Measurements from ENCODE around the gene RASEF.
A peak's percentile ranks its signal among the peaks of the same experiment; 100 is the strongest.

RASEF gene

GRCh38 chr9:82975176-82975575 lies 87.8 kb downstream of the RASEF start:
- no peak for TF ChIP-seq CTCF (conservative IDR thresholded peaks at IDR 0.05; ENCODE audit: low read depth, low read length)
- DNase-seq (ENCODE audit: low read depth) = no peak
- no peak overlapping the region for H3K4me3 ChIP-seq (ENCODE audit: low read depth, low read length)

DNA sequence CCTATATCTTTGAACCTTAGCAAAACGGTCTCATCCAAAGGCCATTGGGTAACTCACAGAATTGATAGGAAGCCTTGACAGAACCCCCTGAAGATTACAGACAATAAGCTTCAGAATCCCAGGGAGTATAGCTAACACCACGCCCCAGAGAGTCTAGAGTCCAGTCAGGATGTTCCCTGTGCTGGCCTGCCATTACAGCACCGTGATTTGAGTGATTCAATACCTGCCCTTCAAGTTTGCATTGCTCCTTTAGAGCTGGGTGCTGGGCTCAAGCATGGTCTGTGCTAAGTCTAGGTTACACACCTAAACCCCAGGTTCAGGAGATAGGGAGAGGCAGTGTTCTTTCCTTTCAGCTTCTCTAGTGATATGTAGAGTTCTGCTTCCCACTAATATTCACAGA lies 90.5 kb downstream of the RASEF start:
- DNase-seq (ENCODE audit: low read depth) = no peak
- TF ChIP-seq CTCF (conservative IDR thresholded peaks at IDR 0.05; ENCODE audit: low read depth, low read length) = no peak
- H3K4me3 ChIP-seq (ENCODE audit: low read depth, low read length) = no peak overlapping the region

DNA sequence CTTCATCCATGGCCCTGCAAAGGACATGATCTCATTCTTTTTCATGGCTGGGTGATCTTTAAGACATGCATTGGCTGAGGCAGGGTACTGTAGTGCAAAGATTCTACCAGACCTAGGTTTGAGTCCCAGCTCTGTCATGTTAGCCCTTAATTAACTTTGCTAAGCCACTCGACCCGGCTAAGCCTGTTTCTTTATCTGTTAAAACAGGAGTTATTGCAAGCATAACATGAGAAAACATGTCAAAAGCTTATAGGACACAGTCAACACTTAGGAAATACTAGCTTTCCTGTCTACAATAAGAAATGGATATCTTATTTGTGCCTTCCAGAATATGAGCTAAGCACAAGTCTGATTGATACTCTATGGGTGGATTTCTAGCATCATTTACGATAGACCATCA lies 92.6 kb downstream of the RASEF start:
- H3K4me3 ChIP-seq (ENCODE audit: low read depth, low read length) = no peak overlapping the region
- TF ChIP-seq CTCF (conservative IDR thresholded peaks at IDR 0.05; ENCODE audit: low read depth, low read length) = no peak
- DNase-seq (ENCODE audit: low read depth) = no peak

- H3K4me3 ChIP-seq (ENCODE audit: low read depth, low read length) = no peak overlapping the region
- no peak for TF ChIP-seq CTCF (conservative IDR thresholded peaks at IDR 0.05; ENCODE audit: low read depth, low read length)
- DNase-seq (ENCODE audit: low read depth) = no peak
These were observed 93.7 kb downstream of the RASEF start for GRCh38 chr9:82969291-82969690.

DNA sequence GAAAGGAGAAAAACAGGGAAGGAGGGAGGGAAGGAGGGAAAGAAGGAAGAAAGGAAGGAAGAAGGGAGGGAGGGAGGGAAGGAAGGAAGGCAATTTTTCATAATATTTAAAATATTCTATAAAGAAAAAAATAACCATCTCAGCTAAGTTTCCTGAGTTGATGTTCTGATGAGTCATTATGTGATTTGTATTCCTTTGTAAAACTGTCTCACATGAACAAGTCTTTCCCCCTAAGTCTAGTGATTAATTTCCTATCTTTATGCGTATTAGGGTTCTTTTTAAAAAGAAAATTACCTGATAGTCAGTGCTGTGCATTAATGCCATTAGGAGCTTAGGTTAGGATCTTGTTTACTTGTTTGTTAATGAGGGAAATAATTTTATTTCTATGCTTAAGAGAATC lies 94.1 kb downstream of the RASEF start:
- peak; percentile 16 for DNase-seq (ENCODE audit: low read depth)
- no peak overlapping the region for H3K4me3 ChIP-seq (ENCODE audit: low read depth, low read length)
- no peak for TF ChIP-seq CTCF (conservative IDR thresholded peaks at IDR 0.05; ENCODE audit: low read depth, low read length)

- no peak for DNase-seq (ENCODE audit: low read depth)
- no peak overlapping the region for H3K4me3 ChIP-seq (ENCODE audit: low read depth, low read length)
- TF ChIP-seq CTCF (conservative IDR thresholded peaks at IDR 0.05; ENCODE audit: low read depth, low read length) = no peak
These were observed 94.6 kb downstream of the RASEF start for GRCh38 chr9:82968388-82968787.

DNA sequence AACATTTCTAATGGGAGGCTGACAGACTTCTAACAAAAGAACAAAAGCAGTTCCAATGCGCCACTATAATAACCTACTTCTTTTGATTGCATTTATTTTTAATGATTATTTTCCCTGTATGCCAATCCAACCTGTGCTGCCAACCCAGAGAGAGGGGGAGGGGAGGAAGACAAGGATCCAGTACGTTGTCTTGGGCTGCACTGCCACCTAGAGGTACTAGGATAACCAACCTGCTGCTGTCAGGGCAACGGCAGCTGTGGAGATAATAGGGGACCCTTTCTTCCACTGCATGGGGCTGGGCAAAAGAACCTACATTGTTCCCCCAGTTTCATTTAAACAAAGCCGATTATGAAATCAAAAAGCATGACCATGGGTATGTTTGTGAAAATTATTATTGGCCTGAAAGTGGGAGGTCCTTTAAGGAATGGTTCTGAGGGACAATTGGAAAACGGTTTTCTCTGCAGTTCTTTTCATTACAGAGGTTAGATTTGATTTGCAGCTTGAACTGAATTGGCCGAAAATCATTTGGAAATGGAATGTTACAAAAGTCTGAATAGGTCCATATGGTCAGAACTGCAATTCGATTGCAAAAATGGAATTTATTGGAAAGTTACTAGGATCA lies 101.3 kb downstream of the RASEF start:
- peak; percentile 96 for TF ChIP-seq CTCF (conservative IDR thresholded peaks at IDR 0.05; ENCODE audit: low read depth, low read length)
- DNase-seq (ENCODE audit: low read depth) = peak; percentile 87
- no peak overlapping the region for H3K4me3 ChIP-seq (ENCODE audit: low read depth, low read length)

All from choroid plexus epithelial cell (primary cell).